22Rv1 (cell line): ENCODE measurements around the gene GRIK1.
"Not testable (repeated sequence)": the region's sequence is repeated elsewhere in the genome, so short reads cannot be mapped to it uniquely, and the experiment has no call there.

Source experiments
- H3K27ac ChIP-seq: fragments of 450-650 bp; 2 replicates; pipeline ENCODE4 v1.5.1; 2017
- ZFX ChIP-seq: fragments of 450-650 bp; IDR thresholded peaks from 2 replicates; pipeline ENCODE4 v1.6.1; 2017; ENCODE audit warnings: antibody characterized with exemption, borderline replicate concordance
- TF ChIP-seq, protein P1 (sequence below): fragments of 450-650 bp; IDR thresholded peaks from 2 replicates; pipeline ENCODE4 v1.5.1; 2017; ENCODE audit warnings: mild to moderate bottlenecking

The GRIK1 gene

DNA sequence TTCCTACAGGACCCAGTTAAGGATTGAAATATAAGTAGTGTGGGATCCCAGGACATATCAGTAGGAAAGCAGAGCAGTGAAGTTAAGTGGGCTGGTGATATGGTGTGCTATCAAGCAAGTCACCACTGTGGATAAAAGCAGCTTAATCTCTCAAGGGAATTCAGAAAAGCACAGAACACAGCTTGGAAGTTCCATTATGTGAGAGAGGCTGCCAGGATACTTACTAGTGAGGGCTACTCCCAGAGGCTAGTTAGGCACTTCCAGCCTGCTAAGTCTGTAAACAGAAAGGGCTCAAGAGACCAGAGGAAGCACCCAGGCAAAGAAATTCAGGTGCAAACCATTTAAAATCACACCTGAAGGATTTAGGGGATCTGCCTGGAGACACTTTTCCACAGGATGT lies 18.8 kb upstream of the GRIK1 start:
- H3K27ac ChIP-seq = no peak overlapping the region
- TF ChIP-seq, protein P1, sequence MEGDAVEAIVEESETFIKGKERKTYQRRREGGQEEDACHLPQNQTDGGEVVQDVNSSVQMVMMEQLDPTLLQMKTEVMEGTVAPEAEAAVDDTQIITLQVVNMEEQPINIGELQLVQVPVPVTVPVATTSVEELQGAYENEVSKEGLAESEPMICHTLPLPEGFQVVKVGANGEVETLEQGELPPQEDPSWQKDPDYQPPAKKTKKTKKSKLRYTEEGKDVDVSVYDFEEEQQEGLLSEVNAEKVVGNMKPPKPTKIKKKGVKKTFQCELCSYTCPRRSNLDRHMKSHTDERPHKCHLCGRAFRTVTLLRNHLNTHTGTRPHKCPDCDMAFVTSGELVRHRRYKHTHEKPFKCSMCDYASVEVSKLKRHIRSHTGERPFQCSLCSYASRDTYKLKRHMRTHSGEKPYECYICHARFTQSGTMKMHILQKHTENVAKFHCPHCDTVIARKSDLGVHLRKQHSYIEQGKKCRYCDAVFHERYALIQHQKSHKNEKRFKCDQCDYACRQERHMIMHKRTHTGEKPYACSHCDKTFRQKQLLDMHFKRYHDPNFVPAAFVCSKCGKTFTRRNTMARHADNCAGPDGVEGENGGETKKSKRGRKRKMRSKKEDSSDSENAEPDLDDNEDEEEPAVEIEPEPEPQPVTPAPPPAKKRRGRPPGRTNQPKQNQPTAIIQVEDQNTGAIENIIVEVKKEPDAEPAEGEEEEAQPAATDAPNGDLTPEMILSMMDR = no peak
- TF ChIP-seq ZFX = no peak

DNA sequence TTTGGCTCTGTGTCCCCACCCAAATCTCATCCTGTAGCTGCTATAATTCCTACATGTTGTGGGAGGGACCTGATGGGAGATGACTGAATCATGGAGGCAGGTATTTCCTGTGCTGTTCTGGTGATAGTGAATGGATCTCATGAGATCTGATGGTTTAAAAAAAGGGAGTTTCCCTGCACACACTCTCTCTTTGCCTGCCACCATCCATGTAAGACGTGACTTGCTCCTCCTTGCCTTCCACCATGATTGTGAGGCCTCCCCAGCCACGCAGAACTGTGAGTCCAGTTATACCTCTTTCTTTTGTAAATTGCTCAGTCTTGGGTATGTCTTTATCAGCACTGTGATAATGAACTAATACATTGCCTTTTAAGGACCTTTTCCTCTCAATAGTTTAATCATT lies 18.2 kb upstream of the GRIK1 start:
- H3K27ac ChIP-seq = not testable (repeated sequence)

DNA sequence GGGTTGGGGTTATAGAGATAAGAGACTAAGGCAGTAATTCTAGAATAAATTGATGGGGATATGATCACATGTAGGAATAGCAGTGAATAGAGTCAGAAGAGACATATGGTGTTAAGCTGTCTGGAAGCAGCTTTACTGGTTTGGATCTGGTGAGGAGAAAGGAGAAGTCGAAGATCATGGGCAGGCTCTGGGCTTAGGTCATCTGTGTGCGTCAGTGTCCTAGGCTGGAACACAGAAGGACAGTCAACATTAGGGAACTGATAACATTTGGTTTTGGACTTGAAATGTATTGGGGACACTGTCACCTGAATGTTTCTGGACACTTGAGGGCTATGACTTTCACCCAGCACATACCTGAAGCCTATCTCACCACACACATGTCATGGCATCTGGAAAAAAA lies 13.9 kb upstream of the GRIK1 start:
- no peak for TF ChIP-seq ZFX
- TF ChIP-seq, protein P1 = no peak
- H3K27ac ChIP-seq = no peak overlapping the region

DNA sequence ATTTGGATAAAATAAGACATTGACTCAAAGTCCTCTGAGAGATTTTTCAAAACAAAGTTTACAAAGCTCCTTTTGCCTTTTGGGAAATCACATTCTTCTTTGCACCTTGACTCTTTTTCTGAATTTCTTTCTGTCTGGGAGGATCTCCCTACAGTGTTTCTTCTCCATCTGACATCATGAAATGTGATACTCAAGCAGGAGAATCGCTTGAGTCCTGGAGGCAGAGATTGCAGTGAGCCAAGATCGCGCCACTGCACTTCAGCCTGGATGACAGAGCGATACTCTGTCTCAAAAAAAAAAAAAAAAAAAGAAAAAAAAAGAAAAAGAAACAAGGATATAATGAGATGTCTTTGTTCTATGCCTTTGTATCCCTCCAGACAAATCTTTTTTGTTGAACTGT lies 13.3 kb upstream of the GRIK1 start:
- TF ChIP-seq, protein P1 = no peak
- no peak for TF ChIP-seq ZFX
- H3K27ac ChIP-seq = no peak overlapping the region

DNA sequence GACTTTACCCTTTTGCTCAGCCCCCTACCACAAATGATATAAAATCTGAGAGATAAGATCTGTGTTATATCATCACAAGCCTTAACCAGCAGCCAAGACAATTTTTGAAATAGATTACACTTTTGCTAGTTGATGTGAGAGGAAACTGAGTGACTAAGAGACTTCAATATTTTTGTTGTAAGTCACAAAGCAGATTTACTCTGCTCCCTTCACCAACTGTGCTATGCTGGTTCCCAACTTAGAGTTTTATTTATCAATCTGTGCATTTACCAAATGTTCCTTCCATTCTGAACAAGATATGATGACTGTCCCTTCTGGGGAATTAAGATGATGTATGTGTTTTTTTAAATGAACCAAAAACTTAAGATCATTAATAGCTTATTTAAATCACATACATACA lies 12.1 kb upstream of the GRIK1 start:
- no peak overlapping the region for H3K27ac ChIP-seq
- TF ChIP-seq, protein P1 = no peak
- TF ChIP-seq ZFX = no peak

DNA sequence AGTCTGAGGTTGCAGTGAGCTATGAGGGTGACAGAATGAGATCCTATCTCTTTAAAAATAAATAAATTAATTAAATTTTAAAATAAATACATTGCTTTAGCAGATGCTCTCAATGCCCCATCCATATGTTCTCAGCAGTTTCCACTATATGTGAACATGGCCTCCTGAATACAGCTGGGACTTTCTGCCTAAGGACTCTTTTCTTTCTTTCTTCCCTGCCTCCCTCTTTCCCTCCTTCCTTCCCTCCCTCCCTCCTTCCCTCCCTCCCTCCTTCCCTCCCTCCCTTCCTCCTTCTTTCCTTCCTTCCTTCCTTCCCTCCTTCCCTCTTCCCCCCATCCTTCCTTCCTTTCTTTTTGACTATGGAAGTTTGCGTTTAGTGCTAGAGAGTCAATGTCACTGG lies 10.2 kb upstream of the GRIK1 start:
- TF ChIP-seq ZFX = no peak
- TF ChIP-seq, protein P1 = no peak
- no peak overlapping the region for H3K27ac ChIP-seq

DNA sequence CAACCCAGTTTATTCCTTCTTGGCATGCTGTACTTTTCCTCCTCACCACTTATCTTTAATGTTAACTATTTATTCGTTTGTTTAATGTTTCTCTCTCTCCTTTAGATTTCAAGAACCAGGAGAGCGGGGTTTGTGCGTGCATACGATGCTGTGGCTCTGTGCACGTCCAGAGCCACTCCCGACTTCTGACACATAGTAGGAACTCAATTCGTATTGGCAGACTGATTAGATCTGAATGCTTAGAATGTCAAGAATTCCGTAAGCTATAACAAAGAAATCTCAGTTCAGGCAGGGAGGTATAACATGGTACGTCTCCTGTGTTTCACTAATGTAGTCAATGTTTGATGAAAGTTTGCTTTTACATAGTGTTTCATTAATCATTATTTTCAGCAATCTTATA lies 7.3 kb upstream of the GRIK1 start:
- no peak overlapping the region for H3K27ac ChIP-seq
- TF ChIP-seq, protein P1 = no peak
- TF ChIP-seq ZFX = no peak

DNA sequence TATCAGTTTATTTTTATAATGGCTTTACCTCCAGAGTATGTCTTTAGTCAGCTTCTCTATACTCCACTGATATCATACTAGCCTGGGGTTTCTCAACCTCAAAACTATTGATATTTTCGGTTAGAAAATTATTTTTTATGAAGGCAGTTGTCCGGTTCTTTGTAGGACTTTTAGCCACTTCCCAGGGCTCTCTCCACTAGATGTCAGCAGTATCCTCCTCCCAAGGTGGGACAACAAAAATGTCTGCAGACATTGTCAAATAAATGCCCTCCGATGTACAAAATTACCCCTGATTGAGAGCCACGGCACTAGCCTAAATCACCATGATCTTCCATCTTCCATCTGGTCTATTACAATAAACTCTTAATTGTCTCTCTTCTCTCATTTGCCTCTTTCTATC lies 4.1 kb upstream of the GRIK1 start:
- TF ChIP-seq, protein P1 = peak; percentile 63
- no peak for TF ChIP-seq ZFX
- H3K27ac ChIP-seq = no peak overlapping the region
